Neural cell (in vitro differentiated cells): ENCODE measurements around the gene REG1A. TPM values are rescaled to one million over a fixed set of nuclear protein-coding genes. Genes with fewer than 3 reads are reported as not detected.

Experiments used
- H2AFZ ChIP-seq: fragments of 200-600, 300-800 bp; sonication (generic), shearing (Covaris generic); 2 replicates; pipeline ENCODE4 v1.6.0; 2014; ENCODE audit warnings: low read depth, mild to moderate bottlenecking, antibody characterized with exemption, low read length, moderate library complexity
- H3F3A ChIP-seq: fragments of 200-600 bp; shearing (Covaris generic); 2 replicates; pipeline ENCODE4 v1.6.1; 2016; ENCODE audit warnings: mild to moderate bottlenecking, moderate library complexity, mixed read lengths, antibody characterized with exemption, low read length; ENCODE audit not compliant: insufficient read depth, poor library complexity, severe bottlenecking
- H3K27ac ChIP-seq: fragments of 200-600, 300-800 bp; sonication (generic), shearing (Covaris generic); 2 replicates; pipeline ENCODE4 v1.5.1; 2014; ENCODE audit warnings: mild to moderate bottlenecking, low read length, moderate library complexity
- H3K27me3 ChIP-seq: fragments of 300-800, 200-600 bp; sonication (generic), shearing (Covaris generic); 2 replicates; pipeline ENCODE4 v1.6.0; 2014; ENCODE audit warnings: mild to moderate bottlenecking, low read depth, low read length, moderate library complexity; ENCODE audit not compliant: insufficient read depth
- H3K36me3 ChIP-seq: fragments of 300-800, 200-600 bp; sonication (generic), shearing (Covaris generic); 2 replicates; pipeline ENCODE4 v1.5.1; 2014; ENCODE audit warnings: mild to moderate bottlenecking, antibody characterized with exemption, low read length, moderate library complexity; ENCODE audit not compliant: insufficient read depth
- H3K4me2 ChIP-seq: fragments of 300-800, 200-600 bp; sonication (generic), shearing (Covaris generic); 2 replicates; pipeline ENCODE4 v1.6.0; 2014; ENCODE audit warnings: mild to moderate bottlenecking, low read length
- H3K4me3 ChIP-seq: fragments of 300-800, 200-600 bp; sonication (generic), shearing (Covaris generic); 2 replicates; pipeline ENCODE4 v1.5.1; 2014; ENCODE audit warnings: mild to moderate bottlenecking, low read length, moderate library complexity
- H3K79me2 ChIP-seq: fragments of 200-600 bp; shearing (Covaris generic); replicated peaks from 2 replicates; pipeline ENCODE4 v1.6.0; 2014; ENCODE audit warnings: mild to moderate bottlenecking, low read length, moderate library complexity; ENCODE audit not compliant: insufficient read depth
- H3K9ac ChIP-seq: fragments of 300-800, 200-600 bp; sonication (generic), shearing (Covaris generic); 2 replicates; pipeline ENCODE4 v1.6.1; 2016; ENCODE audit warnings: mild to moderate bottlenecking, low read length, mixed read lengths
- H3K9me2 ChIP-seq: fragments of 200-600 bp; shearing (Covaris generic); 2 replicates; pipeline ENCODE4 v1.6.1; 2016; ENCODE audit warnings: mild to moderate bottlenecking, low read length, mixed read lengths; ENCODE audit not compliant: insufficient read depth
- H3K9me3 ChIP-seq: fragments of 200-600, 300-800 bp; sonication (generic), shearing (Covaris generic); 2 replicates; pipeline ENCODE4 v1.6.1; 2016; ENCODE audit warnings: mild to moderate bottlenecking, mixed run types, low read length, moderate library complexity, mixed read lengths
- H4K20me1 ChIP-seq: fragments of 200-600 bp; shearing (Covaris generic); 2 replicates; pipeline ENCODE4 v1.6.1; 2016; ENCODE audit warnings: mild to moderate bottlenecking, mixed run types; ENCODE audit not compliant: insufficient read depth
- EP300 ChIP-seq: fragments of 450-650 bp; conservative IDR thresholded peaks from 2 replicates; pipeline ENCODE4 v1.6.1; 2014; ENCODE audit warnings: antibody characterized with exemption, mild to moderate bottlenecking, moderate library complexity; ENCODE audit not compliant: poor library complexity, severe bottlenecking
- EZH2 ChIP-seq: fragments of 200-600, 300-800 bp; shearing (Covaris generic), sonication (generic); IDR thresholded peaks from 2 replicates; pipeline ENCODE4 v1.6.1; 2014; ENCODE audit warnings: antibody characterized with exemption, low read length, borderline replicate concordance, mild to moderate bottlenecking; ENCODE audit not compliant: insufficient read depth, poor library complexity, severe bottlenecking
- MXI1 ChIP-seq: fragments of 450-650 bp; conservative IDR thresholded peaks from 2 replicates; pipeline ENCODE4 v1.6.1; 2014; ENCODE audit warnings: antibody characterized with exemption, mild to moderate bottlenecking; ENCODE audit not compliant: poor library complexity, severe bottlenecking
- POLR2AphosphoS5 ChIP-seq: IDR thresholded peaks from 2 replicates; pipeline ENCODE4 v1.6.1; 2012
- RAD21 ChIP-seq: fragments of 450-650 bp; conservative IDR thresholded peaks from 2 replicates; pipeline ENCODE4 v1.6.1; 2014; ENCODE audit warnings: antibody characterized with exemption, mild to moderate bottlenecking, moderate library complexity
- REST ChIP-seq: IDR thresholded peaks from 2 replicates; pipeline ENCODE4 v1.6.1; 2012; ENCODE audit warnings: borderline replicate concordance
- SMC3 ChIP-seq: fragments of 450-650 bp; conservative IDR thresholded peaks from 2 replicates; pipeline ENCODE4 v1.6.1; 2014; ENCODE audit warnings: antibody characterized with exemption, mild to moderate bottlenecking, moderate library complexity; ENCODE audit not compliant: poor library complexity
- TAF1 ChIP-seq: IDR thresholded peaks from 2 replicates; pipeline ENCODE4 v1.6.1; 2012; ENCODE audit warnings: low read depth
- polyA plus RNA-seq: library from polyadenylated mRNA; depleted of rRNA; stranded (reverse); fragments of >200 nt; gene quantifications from 2 replicates; pipeline ENCODE4 v1.2.3, GENCODE V29; 2014
- TF ChIP-seq, protein P1 (sequence below): fragments of 450-650 bp; IDR thresholded peaks from 2 replicates; pipeline ENCODE4 v1.5.1; 2014; ENCODE audit warnings: antibody characterized with exemption, mild to moderate bottlenecking, moderate library complexity; ENCODE audit not compliant: poor library complexity, severe bottlenecking

REG1A gene
- polyA plus RNA-seq, 1 donor from 2014 or later = not detected

DNA sequence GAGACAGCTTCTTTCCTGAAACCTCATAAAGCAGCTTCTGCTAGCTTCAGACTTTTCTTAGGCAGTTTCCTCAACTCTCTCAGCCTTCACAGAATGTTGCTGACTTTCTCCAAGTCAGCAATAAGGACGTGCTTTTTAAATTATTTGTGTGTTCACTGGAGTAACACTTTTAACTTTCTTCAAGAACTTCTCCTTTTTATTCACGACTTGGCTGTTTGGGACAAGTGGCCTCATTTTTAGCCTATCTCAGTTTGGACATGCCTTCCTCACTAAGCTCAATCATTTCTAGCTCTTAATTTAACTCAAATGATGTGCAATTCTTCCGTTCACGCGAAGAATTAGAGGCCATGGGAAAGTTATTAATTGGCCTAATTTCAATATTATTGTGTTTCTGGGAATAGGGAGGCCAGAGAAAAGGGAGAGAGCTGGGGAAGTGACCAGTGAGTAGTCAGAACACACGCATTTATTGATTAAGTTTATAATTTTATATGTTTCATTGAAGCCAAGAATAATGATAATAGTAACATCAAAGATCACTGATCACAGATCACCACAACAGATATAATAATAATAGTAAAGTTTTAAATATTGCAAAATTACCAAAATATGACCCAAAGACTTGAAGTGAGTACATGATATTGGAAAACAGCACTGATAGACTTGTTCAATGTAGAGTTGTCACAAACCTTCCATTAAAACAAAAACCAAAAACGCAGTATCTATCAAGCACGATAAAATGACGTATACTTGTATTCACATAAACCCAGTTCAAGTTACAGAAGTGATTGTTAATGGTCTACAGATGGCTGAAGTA lies 4.8 kb downstream of the REG1A start:
- Histone ChIP-seq H3K9me3 (no peaks in the 10 kb centered on the region), H3K36me3 (no peaks in the 10 kb centered on the region), H3K4me2 (no peak overlapping the region), H3K4me3 (no peak overlapping the region), H3F3A (no peaks in the 10 kb centered on the region), H4K20me1 (no peaks in the 10 kb centered on the region), H3K9ac (no peak overlapping the region), H2AFZ (no peak overlapping the region), H3K79me2 (no peaks in the 10 kb centered on the region), H3K9me2 (no peaks in the 10 kb centered on the region), H3K27me3 (no peaks in the 10 kb centered on the region), H3K27ac (no peak overlapping the region)
- no peak for TF ChIP-seq MXI1
- no peak for TF ChIP-seq EP300
- no peak for TF ChIP-seq RAD21
- TF ChIP-seq, protein P1, sequence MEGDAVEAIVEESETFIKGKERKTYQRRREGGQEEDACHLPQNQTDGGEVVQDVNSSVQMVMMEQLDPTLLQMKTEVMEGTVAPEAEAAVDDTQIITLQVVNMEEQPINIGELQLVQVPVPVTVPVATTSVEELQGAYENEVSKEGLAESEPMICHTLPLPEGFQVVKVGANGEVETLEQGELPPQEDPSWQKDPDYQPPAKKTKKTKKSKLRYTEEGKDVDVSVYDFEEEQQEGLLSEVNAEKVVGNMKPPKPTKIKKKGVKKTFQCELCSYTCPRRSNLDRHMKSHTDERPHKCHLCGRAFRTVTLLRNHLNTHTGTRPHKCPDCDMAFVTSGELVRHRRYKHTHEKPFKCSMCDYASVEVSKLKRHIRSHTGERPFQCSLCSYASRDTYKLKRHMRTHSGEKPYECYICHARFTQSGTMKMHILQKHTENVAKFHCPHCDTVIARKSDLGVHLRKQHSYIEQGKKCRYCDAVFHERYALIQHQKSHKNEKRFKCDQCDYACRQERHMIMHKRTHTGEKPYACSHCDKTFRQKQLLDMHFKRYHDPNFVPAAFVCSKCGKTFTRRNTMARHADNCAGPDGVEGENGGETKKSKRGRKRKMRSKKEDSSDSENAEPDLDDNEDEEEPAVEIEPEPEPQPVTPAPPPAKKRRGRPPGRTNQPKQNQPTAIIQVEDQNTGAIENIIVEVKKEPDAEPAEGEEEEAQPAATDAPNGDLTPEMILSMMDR = no peak
- TF ChIP-seq POLR2AphosphoS5 = no peak
- TF ChIP-seq TAF1 = no peak
- TF ChIP-seq EZH2 = no peak
- no peak for TF ChIP-seq SMC3
- no peak for TF ChIP-seq REST

DNA sequence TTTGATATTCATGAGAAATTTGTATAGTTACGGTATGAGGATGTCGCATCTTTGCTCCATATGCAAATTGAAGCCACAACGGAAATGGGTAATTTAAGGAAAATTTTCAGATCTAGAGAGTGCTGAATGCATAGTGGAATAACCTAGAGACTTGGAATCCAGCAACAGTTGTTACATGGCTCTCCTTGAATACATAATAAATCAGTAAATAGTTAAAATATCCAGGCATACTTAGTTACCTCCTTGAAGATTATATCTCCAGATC lies 5.4 kb downstream of the REG1A start:
- no peaks in the 10 kb centered on the region for H3K27me3 ChIP-seq
- no peak overlapping the region for H2AFZ ChIP-seq
- H3F3A ChIP-seq = no peaks in the 10 kb centered on the region
- no peaks in the 10 kb centered on the region for H3K9me2 ChIP-seq
- no peaks in the 10 kb centered on the region for H3K36me3 ChIP-seq
- H4K20me1 ChIP-seq = no peaks in the 10 kb centered on the region
- no peak overlapping the region for H3K27ac ChIP-seq
- no peak overlapping the region for H3K9ac ChIP-seq
- no peaks in the 10 kb centered on the region for H3K9me3 ChIP-seq
- TF ChIP-seq RAD21 = no peak
- no peak for TF ChIP-seq EZH2
- no peak for TF ChIP-seq EP300
- TF ChIP-seq SMC3 = no peak
- TF ChIP-seq MXI1 = no peak
- TF ChIP-seq POLR2AphosphoS5 = no peak
- no peak for TF ChIP-seq REST
- no peak overlapping the region for H3K4me3 ChIP-seq
- H3K79me2 ChIP-seq = no peaks in the 10 kb centered on the region
- no peak overlapping the region for H3K4me2 ChIP-seq
